Breast epithelium (tissue), 3 donors: ENCODE results near the gene FAM241A.

Experiments used
- CTCF ChIP-seq, 3 donors: fragments of 450-650 bp; IDR thresholded peaks; one replicate each; pipeline ENCODE4 v1.5.1; 2016 to 2017; ENCODE audit warnings: antibody characterized with exemption in 3 of 3, mild to moderate bottlenecking in 3 of 3, moderate library complexity in 3 of 3
- POLR2A ChIP-seq: fragments of 450-650 bp; IDR thresholded peaks from one replicate; pipeline ENCODE4 v1.6.1; 2016; ENCODE audit warnings: antibody characterized with exemption, mild to moderate bottlenecking, moderate library complexity
- POLR2AphosphoS5 ChIP-seq, 3 donors: sonication (generic); formaldehyde crosslinking; IDR thresholded peaks; one replicate each; pipeline ENCODE4 v1.6.1; 2017; ENCODE audit warnings: antibody characterized with exemption in 3 of 3

DNA sequence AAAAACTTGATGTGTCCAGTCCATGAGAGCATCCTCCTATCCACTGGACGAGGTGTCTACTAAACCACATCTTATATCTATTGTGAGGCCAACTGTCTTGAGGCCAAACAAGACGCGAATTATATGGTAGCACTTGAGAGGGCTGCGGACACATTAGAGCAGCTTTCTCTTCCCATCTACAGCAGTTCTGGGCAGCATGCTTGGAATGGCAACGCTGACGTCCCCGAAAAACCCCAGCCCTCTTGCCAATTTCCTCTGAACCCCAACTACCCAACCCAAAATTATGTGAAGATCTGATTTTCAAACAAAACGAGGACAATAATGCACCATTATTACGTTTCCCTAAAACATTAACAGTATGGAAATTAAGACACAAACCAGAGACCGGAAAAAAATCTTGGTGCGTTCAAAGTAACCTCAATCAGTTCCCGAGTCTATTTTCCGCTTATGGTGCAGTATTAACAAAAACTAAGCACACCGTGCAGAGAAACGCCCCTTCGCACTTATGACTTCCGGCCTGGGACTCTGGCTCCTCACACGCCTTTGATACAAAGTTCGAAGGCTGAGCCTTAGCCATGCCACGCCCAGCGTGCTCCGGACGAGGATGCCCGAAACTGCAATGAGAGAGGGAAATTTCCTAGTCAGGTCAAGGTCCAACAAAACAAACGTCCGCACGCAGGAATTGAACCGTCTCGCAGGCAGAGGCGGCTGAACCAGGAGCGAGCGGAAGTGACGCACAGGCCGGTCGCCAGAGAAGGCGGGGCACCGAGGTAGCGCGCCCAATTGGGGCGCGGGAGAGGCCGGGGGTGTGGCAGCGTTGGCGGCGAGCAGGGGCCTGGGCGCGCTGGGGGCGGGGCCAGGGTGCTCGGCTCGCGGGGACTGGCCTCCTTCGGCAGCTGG is 85.9 kb downstream of the FAM241A start:
- TF ChIP-seq CTCF (IDR thresholded peaks at IDR 0.05) (no peak), POLR2A (no peak), POLR2AphosphoS5 (IDR thresholded peaks at IDR 0.05) (peak; percentile 73 to 84 (median 80))
